HCT116 (cell line): Measurements from ENCODE around the gene NBAS. TPM values are rescaled to one million over a fixed set of nuclear protein-coding genes. Genes with fewer than 3 reads are reported as not detected.

Experiments used
- ATAC-seq: fragments of 200-7000 bp; cut with Tn5 transposase; 2 replicates; pipeline ENCODE4 v1.9.1; 2020; ENCODE audit warnings: mild to moderate bottlenecking, moderate library complexity
- BruUV-seq: library from RNA; stranded (reverse); fragments of 400-500 nt; replicated peaks from 2 replicates; lab custom pipeline; 2021; lab: Mats Ljungman, UMichigan
- CTCF ChIA-PET: fragments of 300-600 bp; sonication (Branson Sonifier 250); formaldehyde crosslinking; loops from one replicate; lab custom pipeline; 2021; ENCODE audit warnings: antibody characterized with exemption; lab: Charles Lee
- POLR2A ChIA-PET: fragments of 300-600, 350-600 bp; sonication (Branson Sonifier 250); formaldehyde crosslinking; loops from one replicate; lab custom pipeline; 2021; ENCODE audit warnings: antibody characterized with exemption; lab: Charles Lee
- RAD21 ChIA-PET, 2 experiments: fragments of 300-600 bp; sonication (Branson Sonifier 250); formaldehyde crosslinking; loops; one replicate each; lab custom pipeline; 2023; ENCODE audit warnings: low total read pairs in 2 of 2; ENCODE audit not compliant: uncharacterized antibody in 2 of 2, unreplicated experiment in 2 of 2, low non-redundant PET in 1 of 2; lab: Charles Lee
- DNase-seq: peaks from one replicate; pipeline ENCODE4 v3.0.0-alpha.2; 2010; ENCODE audit warnings: low read depth, low spot score
- H2AFZ ChIP-seq: fragments of 200-600 bp; shearing (Covaris generic), sonication (generic); 2 replicates; pipeline ENCODE4 v1.6.1; 2017; ENCODE audit warnings: low read depth, mixed run types, mixed read lengths, antibody characterized with exemption, low read length; ENCODE audit not compliant: poor library complexity, severe bottlenecking
- H3K27ac ChIP-seq: 2 replicates; pipeline ENCODE4 v1.5.1; 2012; ENCODE audit warnings: low read depth, low read length
- H3K27me3 ChIP-seq: fragments of 200-600 bp; sonication (generic); 2 replicates; pipeline ENCODE4 v1.6.1; 2016; ENCODE audit warnings: mixed run types, low read length, mixed read lengths; ENCODE audit not compliant: insufficient read depth
- H3K36me3 ChIP-seq, 2 experiments: fragments of 200-500 bp in 1 of 2; fragments of 200-600 bp in 1 of 2; sonication (Bioruptor generic) in 1 of 2; sonication (generic) in 1 of 2; 2 replicates each; pipeline versions ENCODE4 v1.5.1 to v1.6.1; 2014 to 2016; ENCODE audit warnings: low read length in 2 of 2, inconsistent platforms in 1 of 2, mixed read lengths in 1 of 2, mixed run types in 1 of 2; ENCODE audit not compliant: insufficient read depth in 2 of 2, control insufficient read depth in 1 of 2
- H3K4me1 ChIP-seq, 2 experiments: fragments of 200-600 bp in 1 of 2; sonication (generic) in 1 of 2; 2 replicates each; pipeline versions ENCODE4 v1.5.1 to v1.6.1; 2012 to 2017; ENCODE audit warnings: low read length in 2 of 2, inconsistent platforms in 1 of 2, mild to moderate bottlenecking in 1 of 2, mixed read lengths in 1 of 2, mixed run types in 1 of 2, moderate library complexity in 1 of 2; ENCODE audit not compliant: insufficient read depth in 2 of 2, control insufficient read depth in 1 of 2
- H3K4me2 ChIP-seq: fragments of 200-600 bp; sonication (generic); 2 replicates; pipeline ENCODE4 v1.6.1; 2017; ENCODE audit warnings: mixed run types, low read length, mixed read lengths
- H3K4me3 ChIP-seq, 2 experiments: fragments of 200-600 bp in 1 of 2; sonication (generic) in 1 of 2; replicated peaks in 1 of 2; 2 replicates each; pipeline ENCODE4 v1.5.1; 2011 to 2016; ENCODE audit warnings: low read length in 2 of 2, control low read depth in 1 of 2, low read depth in 1 of 2, mild to moderate bottlenecking in 1 of 2, mixed read lengths in 1 of 2, mixed run types in 1 of 2
- H3K79me2 ChIP-seq: fragments of 200-600 bp; sonication (generic); 2 replicates; pipeline ENCODE4 v1.6.1; 2017; ENCODE audit warnings: mild to moderate bottlenecking, mixed run types, low read length, moderate library complexity, mixed read lengths; ENCODE audit not compliant: insufficient read depth
- H3K9ac ChIP-seq: fragments of 200-600 bp; sonication (generic); 2 replicates; pipeline ENCODE4 v1.6.1; 2016; ENCODE audit warnings: low read length, mixed read lengths
- H3K9me2 ChIP-seq: fragments of 200-600 bp; sonication (generic), shearing (Covaris generic); 2 replicates; pipeline ENCODE4 v1.6.1; 2017; ENCODE audit warnings: mixed run types, mild to moderate bottlenecking, moderate library complexity; ENCODE audit not compliant: insufficient read depth
- H3K9me3 ChIP-seq, 2 experiments: fragments of 200-500 bp in 1 of 2; fragments of 200-600 bp in 1 of 2; sonication (Bioruptor generic) in 1 of 2; sonication (generic) in 1 of 2; 2 replicates each; pipeline ENCODE4 v1.6.1; 2014 to 2017; ENCODE audit warnings: low read length in 2 of 2, mixed read lengths in 2 of 2, inconsistent platforms in 1 of 2, low read depth in 1 of 2, mild to moderate bottlenecking in 1 of 2, mixed run types in 1 of 2, moderate library complexity in 1 of 2; ENCODE audit not compliant: control insufficient read depth in 1 of 2, insufficient read depth in 1 of 2
- H4K20me1 ChIP-seq: fragments of 200-600 bp; sonication (generic), shearing (Covaris generic); 2 replicates; pipeline ENCODE4 v1.6.1; 2017; ENCODE audit warnings: mixed run types, mild to moderate bottlenecking, moderate library complexity; ENCODE audit not compliant: insufficient read depth
- ATF3 ChIP-seq: IDR thresholded peaks from 2 replicates; pipeline ENCODE4 v1.6.1; 2012
- ELF1 ChIP-seq: IDR thresholded peaks from 2 replicates; pipeline ENCODE4 v1.6.1; 2012; ENCODE audit warnings: low read depth, borderline replicate concordance
- FOSL1 ChIP-seq: IDR thresholded peaks from 2 replicates; pipeline ENCODE4 v1.6.1; 2012; ENCODE audit warnings: low read depth
- JUND ChIP-seq: IDR thresholded peaks from 2 replicates; pipeline ENCODE4 v1.6.1; 2012
- MAX ChIP-seq: IDR thresholded peaks from 2 replicates; pipeline ENCODE4 v1.6.1; 2012
- POLR2A ChIP-seq: IDR thresholded peaks from 2 replicates; pipeline ENCODE4 v1.7.0; 2011; ENCODE audit warnings: borderline replicate concordance; ENCODE audit not compliant: insufficient read depth, insufficient read length; ENCODE audit errors: extremely low read depth
- POLR2AphosphoS5 ChIP-seq: IDR thresholded peaks from 2 replicates; pipeline ENCODE4 v1.6.1; 2011; ENCODE audit warnings: mild to moderate bottlenecking, low read depth, low read length, moderate library complexity
- SRF ChIP-seq: IDR thresholded peaks from 2 replicates; pipeline ENCODE4 v1.6.1; 2012; ENCODE audit warnings: low read depth
- TCF7L2 ChIP-seq: IDR thresholded peaks from 2 replicates; pipeline ENCODE4 v1.7.0; 2011; ENCODE audit warnings: borderline replicate concordance, inconsistent platforms; ENCODE audit not compliant: insufficient read depth, insufficient read length; ENCODE audit errors: extremely low read depth
- ZBTB33 ChIP-seq: IDR thresholded peaks from 2 replicates; pipeline ENCODE4 v1.6.1; 2011; ENCODE audit warnings: mild to moderate bottlenecking, low read length, moderate library complexity; ENCODE audit not compliant: insufficient replicate concordance; ENCODE audit errors: extremely low read depth
- ZFX ChIP-seq: fragments of 450-650 bp; IDR thresholded peaks from 2 replicates; pipeline ENCODE4 v1.6.1; 2017
- intact Hi-C: fragments of 100-400 bp; cut with micrococcal nuclease; formaldehyde crosslinking; loops from 2 replicates; pipeline ENCODE4 v1.10.0; 2022
- total RNA-seq: library from RNA; stranded (reverse); gene quantifications from one replicate; pipeline ENCODE4 v1.2.1, GENCODE V29; 2021; ENCODE audit not compliant: unreplicated experiment

NBAS gene
- total RNA-seq, 1 experiment from 2014 or later: 32.8 TPM

- Histone ChIP-seq H3K4me3 (no peak overlapping the region), H3K27ac (no peak overlapping the region), H2AFZ (no peak overlapping the region), H3K79me2 (no peaks in the 10 kb centered on the region), H4K20me1 (no peaks in the 10 kb centered on the region), H3K36me3 (no peaks in the 10 kb centered on the region), H3K4me1 (peaks cover 2 to 13% of the 10 kb centered on the region in 2 experiments; a peak in 3 of 4 replicates), H3K9me3 (no peaks in the 10 kb centered on the region), H3K4me2 (no peak overlapping the region), H3K27me3 (no peaks in the 10 kb centered on the region), H3K9ac (no peak overlapping the region), H3K9me2 (no peaks in the 10 kb centered on the region)
- BruUV-seq: no TSS peak
- POLR2A ChIA-PET: no interaction called here
- CTCF ChIA-PET: no interaction called here
- no peak for DNase-seq
- TF ChIP-seq POLR2A (no peak), ELF1 (no peak), POLR2AphosphoS5 (no peak), SRF (no peak)
- RAD21 ChIA-PET: no interaction called here
- ATAC-seq: no peak
- intact Hi-C loops: no loop called here
Measured at GRCh38 chr2:15195813-15196212, 365.3 kb downstream of the NBAS start.

- ChIA-PET RAD21 (no interaction called here), POLR2A (no interaction called here), CTCF (no interaction called here)
- peak; percentile 21 for DNase-seq
- Histone ChIP-seq H3K4me3 (no peak overlapping the region), H3K36me3 (no peaks in the 10 kb centered on the region), H3K9me3 (no peaks in the 10 kb centered on the region), H3K9ac (no peak overlapping the region), H4K20me1 (no peaks in the 10 kb centered on the region), H3K79me2 (no peaks in the 10 kb centered on the region), H3K4me1 (peaks cover 2 to 13% of the 10 kb centered on the region in 2 experiments; a peak in 3 of 4 replicates), H2AFZ (no peak overlapping the region), H3K27me3 (no peaks in the 10 kb centered on the region), H3K9me2 (no peaks in the 10 kb centered on the region), H3K4me2 (peak overlapping the region; percentile 44; the same call in 1 of the 2 replicates), H3K27ac (no peak overlapping the region)
- TF ChIP-seq MAX (no peak), POLR2AphosphoS5 (no peak), ZBTB33 (no peak), JUND (peak; percentile 34; the same call in 1 of the 2 replicates), TCF7L2 (peak; percentile 43), ATF3 (no peak), ZFX (no peak), FOSL1 (peak; percentile 48)
- ATAC-seq: peak; percentile 87
- intact Hi-C loops: no loop called here
- no TSS peak for BruUV-seq
Measured at GRCh38 chr2:15191789-15192188, 369.3 kb downstream of the NBAS start.
